IMR-90 (cell line): ENCODE results near the gene SH2D5. TPM values are rescaled to one million over a fixed set of nuclear protein-coding genes. Genes with fewer than 3 reads are reported as not detected.

Experiments used
- ATAC-seq: fragments of 200-7000 bp; cut with Tn5 transposase; 2 replicates; pipeline ENCODE4 v1.9.1; 2020; ENCODE audit warnings: low read depth, mild to moderate bottlenecking, moderate library complexity
- BruUV-seq: library from RNA; stranded (reverse); fragments of 400-500 nt; replicated peaks from 2 replicates; lab custom pipeline; 2021; lab: Mats Ljungman, UMichigan
- CTCF ChIA-PET: fragments of 300-600 bp; formaldehyde crosslinking; extraction: SDS; loops from one replicate; lab custom pipeline; 2021; ENCODE audit warnings: antibody characterized with exemption; lab: Yijun Ruan, JAX
- POLR2A ChIA-PET: fragments of 300-600 bp; sonication (Branson Sonifier 250); formaldehyde crosslinking; loops from one replicate; lab custom pipeline; 2022; ENCODE audit warnings: antibody characterized with exemption; ENCODE audit not compliant: unreplicated experiment; lab: Charles Lee
- DNase-seq: peaks from one replicate; pipeline ENCODE4 v3.0.0; 2013
- H2AFZ ChIP-seq: replicated peaks from 2 replicates; pipeline ENCODE3; 2013; ENCODE audit warnings: low read length, mild to moderate bottlenecking; ENCODE audit not compliant: poor library complexity
- H2AK5ac ChIP-seq: 2 replicates; pipeline ENCODE4 v1.6.1; 2013; ENCODE audit warnings: low read depth, low read length, inconsistent platforms
- H2AK9ac ChIP-seq: replicated peaks from 2 replicates; pipeline ENCODE3; 2013; ENCODE audit warnings: mild to moderate bottlenecking, low read depth, low read length, moderate library complexity; ENCODE audit not compliant: poor library complexity
- H2BK120ac ChIP-seq: 2 replicates; pipeline ENCODE4 v1.6.1; 2013; ENCODE audit warnings: low read depth, low read length, inconsistent platforms
- H2BK15ac ChIP-seq: 3 replicates; pipeline ENCODE4 v1.6.1; 2013; ENCODE audit warnings: low read depth, low read length, inconsistent platforms
- H2BK20ac ChIP-seq: 2 replicates; pipeline ENCODE4 v1.6.1; 2013; ENCODE audit warnings: low read depth, mild to moderate bottlenecking, inconsistent platforms, low read length, moderate library complexity
- H2BK5ac ChIP-seq: 2 replicates; pipeline ENCODE4 v1.6.1; 2013; ENCODE audit warnings: mild to moderate bottlenecking, low read depth, low read length, inconsistent platforms; ENCODE audit not compliant: poor library complexity, severe bottlenecking
- H3K14ac ChIP-seq: replicated peaks from 2 replicates; pipeline ENCODE4 v1.6.1; 2013; ENCODE audit warnings: low read depth, low read length, inconsistent platforms
- H3K18ac ChIP-seq: 2 replicates; pipeline ENCODE4 v1.6.1; 2013; ENCODE audit warnings: low read depth, low read length, control low read depth
- H3K23ac ChIP-seq: 2 replicates; pipeline ENCODE4 v1.6.1; 2013; ENCODE audit warnings: low read depth, low read length, inconsistent platforms
- H3K27ac ChIP-seq: 2 replicates; pipeline ENCODE4 v1.5.1; 2013; ENCODE audit warnings: mild to moderate bottlenecking, control low read depth, low read length; ENCODE audit not compliant: insufficient read depth
- H3K27me3 ChIP-seq: 2 replicates; pipeline ENCODE4 v1.6.1; 2013; ENCODE audit warnings: low read length; ENCODE audit not compliant: control insufficient read depth, insufficient read depth
- H3K36me3 ChIP-seq: 2 replicates; pipeline ENCODE4 v1.6.1; 2013; ENCODE audit warnings: low read length, mixed read lengths; ENCODE audit not compliant: control insufficient read depth, insufficient read depth
- H3K4ac ChIP-seq: 2 replicates; pipeline ENCODE4 v1.6.1; 2013; ENCODE audit warnings: low read depth, low read length, inconsistent platforms
- H3K4me1 ChIP-seq: 2 replicates; pipeline ENCODE4 v1.6.1; 2013; ENCODE audit warnings: low read length, mixed read lengths; ENCODE audit not compliant: control insufficient read depth, insufficient read depth
- H3K4me2 ChIP-seq: 2 replicates; pipeline ENCODE4 v1.6.1; 2013; ENCODE audit warnings: low read depth, mild to moderate bottlenecking, control low read depth, low read length, moderate library complexity
- H3K4me3 ChIP-seq: 2 replicates; pipeline ENCODE4 v1.5.1; 2013; ENCODE audit warnings: low read depth, mild to moderate bottlenecking, control low read depth, low read length, moderate library complexity; ENCODE audit not compliant: insufficient read depth
- H3K56ac ChIP-seq: 2 replicates; pipeline ENCODE4 v1.6.1; 2013; ENCODE audit warnings: low read length, inconsistent platforms; ENCODE audit not compliant: insufficient read depth; ENCODE audit errors: extremely low read depth
- H3K79me1 ChIP-seq, 2 experiments: 2 replicates each; pipeline ENCODE4 v1.6.1; 2013; ENCODE audit warnings: low read length in 2 of 2, inconsistent platforms in 1 of 2, low read depth in 1 of 2
- H3K9ac ChIP-seq: 2 replicates; pipeline ENCODE4 v1.6.1; 2013; ENCODE audit warnings: low read depth, low read length, control low read depth
- H3K9me1 ChIP-seq: 2 replicates; pipeline ENCODE4 v1.6.1; 2013; ENCODE audit warnings: low read length, inconsistent platforms; ENCODE audit not compliant: insufficient read depth
- H3K9me3 ChIP-seq: 2 replicates; pipeline ENCODE4 v1.6.1; 2013; ENCODE audit warnings: low read length; ENCODE audit not compliant: control insufficient read depth, insufficient read depth
- H4K20me1 ChIP-seq: 2 replicates; pipeline ENCODE4 v1.6.1; 2013; ENCODE audit warnings: low read length, inconsistent platforms; ENCODE audit not compliant: insufficient read depth
- H4K5ac ChIP-seq: 2 replicates; pipeline ENCODE4 v1.6.1; 2013; ENCODE audit warnings: mild to moderate bottlenecking, low read depth, low read length, control low read depth
- H4K8ac ChIP-seq, 2 experiments: 2 replicates each; pipeline ENCODE4 v1.6.1; 2013; ENCODE audit warnings: low read depth in 2 of 2, low read length in 2 of 2, control low read depth in 1 of 2, inconsistent platforms in 1 of 2
- H4K91ac ChIP-seq: 2 replicates; pipeline ENCODE4 v1.6.1; 2013; ENCODE audit warnings: low read depth, low read length, inconsistent platforms; ENCODE audit not compliant: insufficient read depth
- BHLHE40 ChIP-seq: fragments of 150-350 bp; IDR thresholded peaks from 2 replicates; pipeline ENCODE4 v1.6.1; 2016; ENCODE audit warnings: mild to moderate bottlenecking, low read depth, low read length
- CEBPB ChIP-seq: IDR thresholded peaks from 2 replicates; pipeline ENCODE4 v1.6.1; 2012; ENCODE audit warnings: low read depth, low read length, improper control_type of control experiment
- SMC3 ChIP-seq: fragments of 150-350 bp; IDR thresholded peaks from 2 replicates; pipeline ENCODE4 v1.6.1; 2016; ENCODE audit warnings: low read depth, mild to moderate bottlenecking, antibody characterized with exemption, low read length, moderate library complexity
- WGBS, 2 experiments: methylation state at CpG; one replicate each; pipeline versions ENCODE4 v1.1.5 to v1.1.7; 2013; ENCODE audit warnings: missing lambda C conversion rate in 2 of 2; ENCODE audit not compliant: insufficient read length in 1 of 2; ENCODE audit errors: extremely low coverage in 2 of 2; 5-methylcytosine and 5-hydroxymethylcytosine counted together
- dilution Hi-C: fragments of 300-500 bp; cut with HindIII; formaldehyde crosslinking; loops from one replicate; pipeline ENCODE4 v1.14.3; 2018; ENCODE audit warnings: low sequenced_read_pairs; ENCODE audit not compliant: unreplicated experiment
- in situ Hi-C: fragments of 300-500 bp; cut with MboI; formaldehyde crosslinking; loops from 3 replicates; pipeline ENCODE4 v1.14.3; 2019; ENCODE audit warnings: low sequenced_read_pairs, inconsistent platforms, mixed read lengths
- intact Hi-C: fragments of 100-400 bp; cut with micrococcal nuclease; formaldehyde crosslinking; loops from 2 replicates; pipeline ENCODE4 v1.10.0; 2022
- polyA plus RNA-seq, 3 experiments: library from polyadenylated mRNA; depleted of rRNA; stranded (reverse); fragments of >200 nt; gene quantifications; 2 replicates each; pipeline ENCODE4 v1.2.3, GENCODE V29; 2012; ENCODE audit warnings: low replicate concordance in 1 of 3
- total RNA-seq: library from RNA; depleted of rRNA; stranded (reverse); fragments of >200 nt; gene quantifications from 2 replicates; pipeline ENCODE4 v1.2.3, GENCODE V29; 2012
- TF ChIP-seq, protein P1 (sequence below): fragments of 150-350 bp; IDR thresholded peaks from 2 replicates; pipeline ENCODE4 v1.6.1; 2016; ENCODE audit warnings: low read depth, mild to moderate bottlenecking, low read length, moderate library complexity, borderline replicate concordance

The SH2D5 gene
- total and polyA plus RNA-seq, 2 of the 4 experiments (the other 2 are of a cell fraction) = 7.2 to 14.4 TPM

DNA sequence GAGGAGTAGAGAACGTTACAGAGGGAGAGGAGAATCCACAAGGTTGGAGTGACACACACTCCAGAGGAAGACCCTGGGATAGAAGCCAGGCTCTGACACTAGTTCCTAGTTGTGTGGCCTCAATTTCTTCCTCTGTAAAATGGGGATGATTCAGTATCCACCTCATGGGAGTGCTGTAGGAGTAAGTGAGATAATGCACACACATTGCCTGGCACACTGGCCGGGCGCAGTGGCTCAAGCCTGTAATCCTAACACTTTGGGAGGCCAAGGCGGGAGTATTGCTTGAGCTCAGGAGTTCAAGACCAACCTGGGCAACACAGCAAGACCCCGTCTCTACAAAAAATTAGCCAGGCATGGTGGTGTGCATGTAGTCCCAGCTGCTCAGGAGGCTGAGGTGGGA is 23.6 kb downstream of the SH2D5 start:
- no peak overlapping the region for H3K4ac ChIP-seq
- no TSS peak for BruUV-seq
- no peak overlapping the region for H3K14ac ChIP-seq
- dilution Hi-C loops = no loop called here
- H2AFZ ChIP-seq = no peak overlapping the region
- no peak for ATAC-seq
- no peaks in the 10 kb centered on the region for H3K79me1 ChIP-seq
- intact Hi-C loops = no loop called here
- no peak overlapping the region for H2AK5ac ChIP-seq
- no peak overlapping the region for H3K56ac ChIP-seq
- H3K27me3 ChIP-seq = no peaks in the 10 kb centered on the region
- no peak overlapping the region for H4K91ac ChIP-seq
- no peaks in the 10 kb centered on the region for H3K36me3 ChIP-seq
- no peak overlapping the region for H3K27ac ChIP-seq
- no peak overlapping the region for H3K4me2 ChIP-seq
- H2BK5ac ChIP-seq = no peak overlapping the region
- no peak overlapping the region for H2BK120ac ChIP-seq
- H4K8ac ChIP-seq = no peak overlapping the region
- H3K9ac ChIP-seq = no peak overlapping the region
- in situ Hi-C loops = no loop called here
- TF ChIP-seq SMC3 = no peak
- no peak for TF ChIP-seq CEBPB
- TF ChIP-seq, protein P1, sequence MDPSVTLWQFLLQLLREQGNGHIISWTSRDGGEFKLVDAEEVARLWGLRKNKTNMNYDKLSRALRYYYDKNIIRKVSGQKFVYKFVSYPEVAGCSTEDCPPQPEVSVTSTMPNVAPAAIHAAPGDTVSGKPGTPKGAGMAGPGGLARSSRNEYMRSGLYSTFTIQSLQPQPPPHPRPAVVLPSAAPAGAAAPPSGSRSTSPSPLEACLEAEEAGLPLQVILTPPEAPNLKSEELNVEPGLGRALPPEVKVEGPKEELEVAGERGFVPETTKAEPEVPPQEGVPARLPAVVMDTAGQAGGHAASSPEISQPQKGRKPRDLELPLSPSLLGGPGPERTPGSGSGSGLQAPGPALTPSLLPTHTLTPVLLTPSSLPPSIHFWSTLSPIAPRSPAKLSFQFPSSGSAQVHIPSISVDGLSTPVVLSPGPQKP = no peak
- TF ChIP-seq BHLHE40 = no peak
- H3K4me1 ChIP-seq = no peaks in the 10 kb centered on the region
- POLR2A ChIA-PET = no interaction called here
- H3K23ac ChIP-seq = no peak overlapping the region
- H3K9me3 ChIP-seq = no peaks in the 10 kb centered on the region
- no peak overlapping the region for H2BK15ac ChIP-seq
- WGBS, 2 experiments = 100% methylated on average over 3 of the region's 5 CpGs; no CpG with 5 or more reads in 1 of the 2 experiments
- DNase-seq = no peak
- no peak overlapping the region for H2BK20ac ChIP-seq
- H3K4me3 ChIP-seq = no peak overlapping the region
- H2AK9ac ChIP-seq = peak overlapping the region; percentile 37
- H3K18ac ChIP-seq = no peak overlapping the region
- H3K9me1 ChIP-seq = no peaks in the 10 kb centered on the region
- H4K5ac ChIP-seq = no peak overlapping the region
- no peaks in the 10 kb centered on the region; the same call in 1 of the 2 replicates for H4K20me1 ChIP-seq
- CTCF ChIA-PET = no interaction called here
